K562 (cell line): ENCODE measurements around the gene THADA. TPM values are rescaled to one million over a fixed set of nuclear protein-coding genes. Genes with fewer than 3 reads are reported as not detected.
A peak's percentile ranks its signal among the peaks of the same experiment; 100 is the strongest.

Source experiments
- ATF7 ChIP-seq: fragments of 450-650 bp; IDR thresholded peaks from 2 replicates; pipeline ENCODE4 v1.7.1; 2014; ENCODE audit warnings: mild to moderate bottlenecking, moderate library complexity
- E2F6 ChIP-seq, 2 experiments: IDR thresholded peaks; 2 replicates each; pipeline ENCODE4 v1.6.1; 2011; ENCODE audit warnings: borderline replicate concordance in 1 of 2, control low read depth in 1 of 2, low read depth in 1 of 2, low read length in 1 of 2, mild to moderate bottlenecking in 1 of 2, mixed read lengths in 1 of 2, moderate library complexity in 1 of 2; ENCODE audit not compliant: insufficient read depth in 1 of 2, insufficient read length in 1 of 2, poor library complexity in 1 of 2, severe bottlenecking in 1 of 2; ENCODE audit errors: extremely low read depth in 1 of 2
- GABPA ChIP-seq: fragments of 200-800 bp; sonication (Bioruptor generic); conservative IDR thresholded peaks from 2 replicates; pipeline ENCODE4 v1.6.1; 2016; ENCODE audit warnings: low read depth, missing genetic modification characterization, missing compliant biosample characterization
- HDAC2 ChIP-seq: fragments of 450-650 bp; IDR thresholded peaks from 2 replicates; pipeline ENCODE4 v1.6.1; 2016; ENCODE audit warnings: mild to moderate bottlenecking
- HDAC3 ChIP-seq: fragments of 450-650 bp; IDR thresholded peaks from 2 replicates; pipeline ENCODE4 v1.6.1; 2018; ENCODE audit warnings: borderline replicate concordance, mild to moderate bottlenecking, moderate library complexity; ENCODE audit not compliant: partially characterized antibody
- JUND ChIP-seq, 2 experiments: IDR thresholded peaks; 2 replicates in 1 of 2; 3 replicates in 1 of 2; pipeline ENCODE4 v1.6.1; 2011; ENCODE audit warnings: borderline replicate concordance in 2 of 2, low read depth in 2 of 2, low read length in 2 of 2, improper control_type of control experiment in 1 of 2, missing biosample characterization in 1 of 2, missing genetic modification characterization in 1 of 2, missing genetic modification reagents in 1 of 2
- KAT2B ChIP-seq: IDR thresholded peaks from one replicate; pipeline ENCODE4 v1.6.1; 2012; ENCODE audit warnings: low read depth, mild to moderate bottlenecking, control low read depth, inconsistent platforms, low read length, moderate library complexity
- MAZ ChIP-seq, 2 experiments: fragments of 450-650 bp in 1 of 2; sonication (generic) in 1 of 2; formaldehyde crosslinking; IDR thresholded peaks in 1 of 2; conservative IDR thresholded peaks in 1 of 2; 2 replicates each; pipeline versions ENCODE4 v1.4.0 to v1.5.0; 2020; ENCODE audit warnings: mild to moderate bottlenecking in 1 of 2, missing genetic modification reagents in 1 of 2
- NCOA1 ChIP-seq: fragments of 450-650 bp; IDR thresholded peaks from 2 replicates; pipeline ENCODE4 v1.6.1; 2016; ENCODE audit warnings: low read depth
- NR1H2 ChIP-seq: sonication (generic); formaldehyde crosslinking; IDR thresholded peaks from 2 replicates; pipeline ENCODE4 v1.4.0; 2020; ENCODE audit warnings: mild to moderate bottlenecking, missing genetic modification reagents
- RBFOX2 ChIP-seq: fragments of 200-400 bp; formaldehyde crosslinking; IDR thresholded peaks from 2 replicates; pipeline ENCODE4 v1.6.1; 2017; ENCODE audit warnings: low read depth, mild to moderate bottlenecking, low read length, moderate library complexity
- RBM25 ChIP-seq: fragments of 200-400 bp; formaldehyde crosslinking; IDR thresholded peaks from 2 replicates; pipeline ENCODE4 v1.6.1; 2018; ENCODE audit warnings: low read length, low read depth, moderate library complexity; ENCODE audit not compliant: severe bottlenecking
- SMARCA5 ChIP-seq: fragments of 450-650 bp; IDR thresholded peaks from 2 replicates; pipeline ENCODE4 v1.6.1; 2016
- TAF9B ChIP-seq: fragments of 450-650 bp; IDR thresholded peaks from 2 replicates; pipeline ENCODE4 v1.6.1; 2018; ENCODE audit warnings: mild to moderate bottlenecking; ENCODE audit not compliant: partially characterized antibody
- ZNF263 ChIP-seq: sonication (generic); formaldehyde crosslinking; IDR thresholded peaks from 2 replicates; pipeline ENCODE4 v1.8.0; 2022; ENCODE audit warnings: mild to moderate bottlenecking, missing genetic modification reagents, borderline replicate concordance
- ZNF561 ChIP-seq: fragments of 450-650 bp; formaldehyde crosslinking; conservative IDR thresholded peaks from 2 replicates; pipeline ENCODE4 v1.4.0; 2020; ENCODE audit warnings: mild to moderate bottlenecking, moderate library complexity
- polyA plus RNA-seq, 8 experiments: library from polyadenylated mRNA; depleted of rRNA in 4 of 8; stranded (reverse) in 5 of 8; unstranded in 3 of 8; fragments of >200 nt; fragmentation: Nextera tagmentation in 2 of 8; fragmentation: Illumina TruSeq in 1 of 8; extraction: Ambion mirVana in 2 of 8; extraction: Trizol in 1 of 8; gene quantifications; 2 replicates each; pipeline versions ENCODE4 v1.2.1 to v1.2.3, GENCODE V29; 2011 to 2014; ENCODE audit warnings: inconsistent platforms in 1 of 8, missing spikeins in 1 of 8
- total RNA-seq, 7 experiments: library from RNA; depleted of rRNA in 6 of 7; stranded (reverse); fragments of >200 nt in 6 of 7; fragmentation: Illumina TruSeq in 2 of 7; extraction: Trizol in 2 of 7; gene quantifications; 2 replicates each; pipeline versions ENCODE4 v1.2.1 to v1.2.3, GENCODE V29; 2011 to 2021; ENCODE audit warnings: low replicate concordance in 1 of 7
- TF ChIP-seq, protein P1 (sequence below), 2 experiments: fragments of 450-650 bp in 1 of 2; sonication (generic) in 1 of 2; formaldehyde crosslinking in 1 of 2; IDR thresholded peaks in 1 of 2; conservative IDR thresholded peaks in 1 of 2; 2 replicates each; pipeline versions ENCODE4 v1.6.1 to v1.8.1; 2016 to 2023; ENCODE audit warnings: mild to moderate bottlenecking in 2 of 2, moderate library complexity in 2 of 2, inconsistent platforms in 1 of 2, missing genetic modification reagents in 1 of 2
- TF ChIP-seq, protein P2 (sequence below), 2 experiments: fragments of 200-800 bp in 1 of 2; sonication (Bioruptor generic) in 1 of 2; sonication (generic) in 1 of 2; formaldehyde crosslinking in 1 of 2; IDR thresholded peaks in 1 of 2; conservative IDR thresholded peaks in 1 of 2; 2 replicates each; pipeline versions ENCODE4 v1.5.0 to v1.6.1; 2016 to 2020; ENCODE audit warnings: missing compliant biosample characterization in 1 of 2, missing genetic modification characterization in 1 of 2, missing genetic modification reagents in 1 of 2
- TF ChIP-seq, protein P3 (sequence below): fragments of 250-450 bp; sonication (Bioruptor Pico); IDR thresholded peaks from 2 replicates; pipeline ENCODE4 v1.5.0; 2020; ENCODE audit warnings: mild to moderate bottlenecking, borderline replicate concordance

THADA gene
- total and polyA plus RNA-seq, 9 of the 15 experiments (the other 6 are each of a cell fraction or from before 2014, with no cell fraction given): 17.8 to 34.7 (median 31.9) TPM

GRCh38 chr2:43637030-43637803, 41.4 kb upstream of the THADA start, which contains the start of gene PLEKHH2 (continued):
- no peak for TF ChIP-seq KAT2B
- TF ChIP-seq ATF7: peak; percentile 40; the same call in 1 of the 2 replicates
- peak; percentile 66 to 78; a peak in 3 of 4 replicates for TF ChIP-seq MAZ (CRISPR knock-in tag; conservative IDR thresholded peaks at IDR 0.05 in 1 of 2, IDR thresholded peaks at IDR 0.05 in 1 of 2)
- no peak for TF ChIP-seq SMARCA5
- no peak for TF ChIP-seq HDAC2
- no peak for TF ChIP-seq GABPA (tag)
- TF ChIP-seq RBFOX2: peak; percentile 68
- no peak for TF ChIP-seq JUND (IDR thresholded peaks at IDR 0.05; ENCODE audit: borderline replicate concordance, low read depth, low read length)
- no peak for TF ChIP-seq JUND (tag; IDR thresholded peaks at IDR 0.05; ENCODE audit: borderline replicate concordance, low read depth, low read length)
- peak; percentile 85 for TF ChIP-seq RBM25
- TF ChIP-seq NR1H2 (CRISPR knock-in tag): no peak
- TF ChIP-seq, protein P1, sequence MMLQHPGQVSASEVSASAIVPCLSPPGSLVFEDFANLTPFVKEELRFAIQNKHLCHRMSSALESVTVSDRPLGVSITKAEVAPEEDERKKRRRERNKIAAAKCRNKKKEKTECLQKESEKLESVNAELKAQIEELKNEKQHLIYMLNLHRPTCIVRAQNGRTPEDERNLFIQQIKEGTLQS (IDR thresholded peaks at IDR 0.05): no peak
- TF ChIP-seq, protein P1 (CRISPR knock-in tag; conservative IDR thresholded peaks at IDR 0.05): no peak
- peak in 1 of 2 experiments; percentile 11 for TF ChIP-seq E2F6 (IDR thresholded peaks at IDR 0.05; ENCODE audit: borderline replicate concordance in 1 of 2, extremely low read depth in 1 of 2, insufficient read depth in 1 of 2, insufficient read length in 1 of 2, low read depth in 1 of 2, low read length in 1 of 2, poor library complexity in 1 of 2, severe bottlenecking in 1 of 2)
- TF ChIP-seq, protein P2, sequence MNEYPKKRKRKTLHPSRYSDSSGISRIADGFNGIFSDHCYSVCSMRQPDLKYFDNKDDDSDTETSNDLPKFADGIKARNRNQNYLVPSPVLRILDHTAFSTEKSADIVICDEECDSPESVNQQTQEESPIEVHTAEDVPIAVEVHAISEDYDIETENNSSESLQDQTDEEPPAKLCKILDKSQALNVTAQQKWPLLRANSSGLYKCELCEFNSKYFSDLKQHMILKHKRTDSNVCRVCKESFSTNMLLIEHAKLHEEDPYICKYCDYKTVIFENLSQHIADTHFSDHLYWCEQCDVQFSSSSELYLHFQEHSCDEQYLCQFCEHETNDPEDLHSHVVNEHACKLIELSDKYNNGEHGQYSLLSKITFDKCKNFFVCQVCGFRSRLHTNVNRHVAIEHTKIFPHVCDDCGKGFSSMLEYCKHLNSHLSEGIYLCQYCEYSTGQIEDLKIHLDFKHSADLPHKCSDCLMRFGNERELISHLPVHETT (CRISPR knock-in tag; conservative IDR thresholded peaks at IDR 0.05 in 1 of 2, IDR thresholded peaks at IDR 0.05 in 1 of 2): no peak
- TF ChIP-seq HDAC3: no peak
- TF ChIP-seq ZNF263: peak; percentile 24; the same call in 1 of the 2 replicates
- TF ChIP-seq ZNF561: no peak
- TF ChIP-seq, protein P3, sequence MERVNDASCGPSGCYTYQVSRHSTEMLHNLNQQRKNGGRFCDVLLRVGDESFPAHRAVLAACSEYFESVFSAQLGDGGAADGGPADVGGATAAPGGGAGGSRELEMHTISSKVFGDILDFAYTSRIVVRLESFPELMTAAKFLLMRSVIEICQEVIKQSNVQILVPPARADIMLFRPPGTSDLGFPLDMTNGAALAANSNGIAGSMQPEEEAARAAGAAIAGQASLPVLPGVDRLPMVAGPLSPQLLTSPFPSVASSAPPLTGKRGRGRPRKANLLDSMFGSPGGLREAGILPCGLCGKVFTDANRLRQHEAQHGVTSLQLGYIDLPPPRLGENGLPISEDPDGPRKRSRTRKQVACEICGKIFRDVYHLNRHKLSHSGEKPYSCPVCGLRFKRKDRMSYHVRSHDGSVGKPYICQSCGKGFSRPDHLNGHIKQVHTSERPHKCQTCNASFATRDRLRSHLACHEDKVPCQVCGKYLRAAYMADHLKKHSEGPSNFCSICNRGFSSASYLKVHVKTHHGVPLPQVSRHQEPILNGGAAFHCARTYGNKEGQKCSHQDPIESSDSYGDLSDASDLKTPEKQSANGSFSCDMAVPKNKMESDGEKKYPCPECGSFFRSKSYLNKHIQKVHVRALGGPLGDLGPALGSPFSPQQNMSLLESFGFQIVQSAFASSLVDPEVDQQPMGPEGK (CRISPR knock-in tag): no peak
- no peak for TF ChIP-seq TAF9B
- TF ChIP-seq NCOA1: no peak
